Measurements from ENCODE around the gene ZNF764. TPM values are rescaled to one million over a fixed set of nuclear protein-coding genes. Genes with fewer than 3 reads are reported as not detected.
A peak's percentile ranks its signal among the peaks of the same experiment; 100 is the strongest.

Gene ZNF764
- total and polyA plus RNA-seq, 9 of the 15 experiments (the other 6 are each of a cell fraction or from before 2014, with no cell fraction given) = 0.69 to 10.1 (median 4.1) TPM

GRCh38 chr16:30571445-30572322 is 13.5 kb upstream of the ZNF764 start, which contains the start of gene ZNF688 (continued):
- TF ChIP-seq ARID4B (CRISPR knock-in tag; IDR thresholded peaks at IDR 0.05) (peak; percentile 22; the same call in 1 of the 2 replicates), CUX1 (CRISPR knock-in tag; IDR thresholded peaks at IDR 0.05) (0 out of 2 replicates have a peak, but pooled peaks have one; percentile 2), CSDE1 (IDR thresholded peaks at IDR 0.05) (peak in 1 of 2 experiments; percentile 94), HBP1 (CRISPR knock-in tag; IDR thresholded peaks at IDR 0.05) (no peak), GATAD2B (IDR thresholded peaks at IDR 0.05; ENCODE audit: borderline replicate concordance) (peak; percentile 27), EP400 (IDR thresholded peaks at IDR 0.05) (peak; percentile 89), COPS2 (conservative IDR thresholded peaks at IDR 0.05) (no peak), TAF1 (IDR thresholded peaks at IDR 0.05; ENCODE audit: control insufficient read depth, extremely low read depth, insufficient read depth, low read length, severe bottlenecking) (peak; percentile 74), HDAC6 (IDR thresholded peaks at IDR 0.05; ENCODE audit: low read depth, low read length) (no peak), RBM25 (IDR thresholded peaks at IDR 0.05; ENCODE audit: low read depth, low read length, severe bottlenecking) (peak; percentile 70), POLR2G (IDR thresholded peaks at IDR 0.05; ENCODE audit: low read depth, low read length) (peak; percentile 81), HSF4 (CRISPR knock-in tag; IDR thresholded peaks at IDR 0.05; ENCODE audit: borderline replicate concordance) (no peak)

Data from K562 (cell line).